MM.1S (cell line): ENCODE results near the gene LIN28B.

Source experiments
- DNase-seq: peaks from one replicate; pipeline ENCODE4 v3.0.0-alpha.2; 2015
- H2AFZ ChIP-seq: fragments of 300-600 bp; sonication (generic); 2 replicates; pipeline ENCODE4 v1.6.0; 2016; ENCODE audit warnings: antibody characterized with exemption, low read length
- H3F3A ChIP-seq: fragments of 300-600 bp; sonication (generic); 2 replicates; pipeline ENCODE4 v1.6.1; 2016; ENCODE audit warnings: mild to moderate bottlenecking, antibody characterized with exemption, low read length, moderate library complexity, mixed read lengths; ENCODE audit not compliant: insufficient read depth
- H3K27ac ChIP-seq: fragments of 300-600 bp; sonication (generic); 2 replicates; pipeline ENCODE4 v1.5.1; 2016; ENCODE audit warnings: mild to moderate bottlenecking, low read length
- H3K27me3 ChIP-seq: fragments of 300-600 bp; sonication (generic); replicated peaks from 2 replicates; pipeline ENCODE4 v1.6.0; 2016; ENCODE audit warnings: low read length; ENCODE audit not compliant: insufficient read depth
- H3K36me3 ChIP-seq: fragments of 300-600 bp; sonication (generic); replicated peaks from 2 replicates; pipeline ENCODE4 v1.6.1; 2016; ENCODE audit warnings: mild to moderate bottlenecking, low read length, mixed read lengths; ENCODE audit not compliant: insufficient read depth
- H3K4me1 ChIP-seq: fragments of 300-600 bp; sonication (generic); 2 replicates; pipeline ENCODE4 v1.6.1; 2016; ENCODE audit warnings: low read length, mixed read lengths
- H3K4me2 ChIP-seq: fragments of 300-600 bp; sonication (generic); 2 replicates; pipeline ENCODE4 v1.6.0; 2016; ENCODE audit warnings: low read depth, low read length
- H3K4me3 ChIP-seq: fragments of 300-600 bp; sonication (generic); 2 replicates; pipeline ENCODE4 v1.5.1; 2016; ENCODE audit warnings: low read length, mixed read lengths
- H3K79me2 ChIP-seq: fragments of 300-600 bp; sonication (generic); 2 replicates; pipeline ENCODE4 v1.6.1; 2016; ENCODE audit warnings: mixed run types, low read length, mixed read lengths
- H3K9ac ChIP-seq: fragments of 300-600 bp; sonication (generic); 2 replicates; pipeline ENCODE4 v1.6.1; 2016; ENCODE audit warnings: low read length, mixed read lengths
- H3K9me2 ChIP-seq: fragments of 300-600 bp; sonication (generic); replicated peaks from 2 replicates; pipeline ENCODE4 v1.6.1; 2016; ENCODE audit warnings: mild to moderate bottlenecking, low read length, mixed read lengths; ENCODE audit not compliant: insufficient read depth
- H3K9me3 ChIP-seq: fragments of 300-600 bp; sonication (generic); replicated peaks from 2 replicates; pipeline ENCODE4 v1.6.1; 2016; ENCODE audit warnings: mild to moderate bottlenecking, low read length, mixed read lengths; ENCODE audit not compliant: insufficient read depth
- H4K20me1 ChIP-seq: fragments of 300-600 bp; sonication (generic); 2 replicates; pipeline ENCODE4 v1.6.1; 2016; ENCODE audit warnings: mild to moderate bottlenecking, low read length, moderate library complexity, mixed read lengths; ENCODE audit not compliant: insufficient read depth
- EZH2 ChIP-seq: fragments of 300-600 bp; sonication (generic); optimal IDR thresholded peaks from 2 replicates; pipeline ENCODE3; 2017; ENCODE audit warnings: low read depth, mild to moderate bottlenecking, antibody characterized with exemption, low read length, mixed read lengths
- EZH2phosphoT487 ChIP-seq: fragments of 300-600 bp; sonication (generic); IDR thresholded peaks from 2 replicates; pipeline ENCODE4 v1.6.1; 2018; ENCODE audit warnings: antibody characterized with exemption, low read length
- TF ChIP-seq, protein P1 (sequence below): fragments of 300-600 bp; sonication (generic); IDR thresholded peaks from 2 replicates; pipeline ENCODE4 v1.5.1; 2016; ENCODE audit warnings: antibody characterized with exemption, low read length, mixed read lengths

LIN28B gene

DNA sequence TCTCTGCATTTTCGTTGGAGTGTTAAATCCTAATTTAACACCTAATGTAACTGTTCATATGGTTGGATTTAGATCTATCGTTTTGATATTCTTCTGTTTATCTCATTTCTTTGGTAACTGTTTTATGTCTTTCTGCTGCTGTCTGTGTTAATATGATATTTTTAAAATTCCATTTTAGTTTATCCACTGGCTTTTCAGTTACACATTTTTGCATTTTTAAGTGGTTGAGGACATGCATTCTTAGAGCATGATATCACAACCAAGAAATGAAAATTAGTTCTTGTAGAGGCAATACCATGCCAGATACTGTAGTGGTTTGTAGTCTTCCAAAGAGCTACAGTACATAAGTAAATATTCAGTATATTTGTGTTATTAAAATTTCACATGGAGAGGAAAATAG lies 58.6 kb downstream of the LIN28B start:
- H3K79me2 ChIP-seq, result no peaks in the 10 kb centered on the region
- no peaks in the 10 kb centered on the region for H3F3A ChIP-seq
- H3K36me3 ChIP-seq, result no peaks in the 10 kb centered on the region
- no peak overlapping the region for H3K27ac ChIP-seq
- H3K4me2 ChIP-seq, result no peak overlapping the region
- H3K9ac ChIP-seq, result no peak overlapping the region
- no peaks in the 10 kb centered on the region for H3K9me3 ChIP-seq
- H3K27me3 ChIP-seq, result no peaks in the 10 kb centered on the region
- no peaks in the 10 kb centered on the region for H4K20me1 ChIP-seq
- TF ChIP-seq, protein P1, sequence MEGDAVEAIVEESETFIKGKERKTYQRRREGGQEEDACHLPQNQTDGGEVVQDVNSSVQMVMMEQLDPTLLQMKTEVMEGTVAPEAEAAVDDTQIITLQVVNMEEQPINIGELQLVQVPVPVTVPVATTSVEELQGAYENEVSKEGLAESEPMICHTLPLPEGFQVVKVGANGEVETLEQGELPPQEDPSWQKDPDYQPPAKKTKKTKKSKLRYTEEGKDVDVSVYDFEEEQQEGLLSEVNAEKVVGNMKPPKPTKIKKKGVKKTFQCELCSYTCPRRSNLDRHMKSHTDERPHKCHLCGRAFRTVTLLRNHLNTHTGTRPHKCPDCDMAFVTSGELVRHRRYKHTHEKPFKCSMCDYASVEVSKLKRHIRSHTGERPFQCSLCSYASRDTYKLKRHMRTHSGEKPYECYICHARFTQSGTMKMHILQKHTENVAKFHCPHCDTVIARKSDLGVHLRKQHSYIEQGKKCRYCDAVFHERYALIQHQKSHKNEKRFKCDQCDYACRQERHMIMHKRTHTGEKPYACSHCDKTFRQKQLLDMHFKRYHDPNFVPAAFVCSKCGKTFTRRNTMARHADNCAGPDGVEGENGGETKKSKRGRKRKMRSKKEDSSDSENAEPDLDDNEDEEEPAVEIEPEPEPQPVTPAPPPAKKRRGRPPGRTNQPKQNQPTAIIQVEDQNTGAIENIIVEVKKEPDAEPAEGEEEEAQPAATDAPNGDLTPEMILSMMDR, result no peak
- TF ChIP-seq EZH2 (no peak), EZH2phosphoT487 (no peak)
- DNase-seq, result no peak
- H3K4me3 ChIP-seq, result no peak overlapping the region
- H3K4me1 ChIP-seq, result no peaks in the 10 kb centered on the region
- no peaks in the 10 kb centered on the region for H3K9me2 ChIP-seq
- H2AFZ ChIP-seq, result no peak overlapping the region

DNA sequence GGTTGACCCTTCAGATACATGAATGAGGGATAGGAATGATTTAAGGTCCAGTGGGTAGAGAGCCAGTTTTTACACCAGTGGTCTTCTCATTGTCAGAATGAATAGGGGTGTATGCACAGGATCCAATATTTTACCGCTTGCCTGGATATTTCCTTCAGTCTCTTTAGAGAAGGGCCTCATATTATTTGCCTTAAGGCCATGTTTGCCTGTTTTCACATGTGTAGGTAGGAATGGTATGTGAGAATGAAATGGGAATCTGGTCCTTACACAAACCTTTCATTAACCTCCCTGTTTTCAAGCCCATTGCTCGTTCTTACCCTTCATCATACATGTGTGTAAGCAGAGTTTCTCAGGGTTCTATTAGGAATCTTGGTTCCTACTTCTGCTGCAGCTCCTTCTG lies 62.4 kb downstream of the LIN28B start:
- Histone ChIP-seq H3K4me3 (no peak overlapping the region), H3K9me2 (no peaks in the 10 kb centered on the region), H3K27me3 (no peaks in the 10 kb centered on the region), H3K4me2 (no peak overlapping the region), H3K4me1 (no peaks in the 10 kb centered on the region), H2AFZ (no peak overlapping the region), H3K36me3 (no peaks in the 10 kb centered on the region), H3K27ac (no peak overlapping the region), H3K9me3 (no peaks in the 10 kb centered on the region), H3K9ac (no peak overlapping the region), H3F3A (no peaks in the 10 kb centered on the region), H3K79me2 (no peaks in the 10 kb centered on the region), H4K20me1 (no peaks in the 10 kb centered on the region)
- no peak for DNase-seq
- TF ChIP-seq EZH2phosphoT487 (no peak), EZH2 (no peak)
- TF ChIP-seq, protein P1, result no peak

DNA sequence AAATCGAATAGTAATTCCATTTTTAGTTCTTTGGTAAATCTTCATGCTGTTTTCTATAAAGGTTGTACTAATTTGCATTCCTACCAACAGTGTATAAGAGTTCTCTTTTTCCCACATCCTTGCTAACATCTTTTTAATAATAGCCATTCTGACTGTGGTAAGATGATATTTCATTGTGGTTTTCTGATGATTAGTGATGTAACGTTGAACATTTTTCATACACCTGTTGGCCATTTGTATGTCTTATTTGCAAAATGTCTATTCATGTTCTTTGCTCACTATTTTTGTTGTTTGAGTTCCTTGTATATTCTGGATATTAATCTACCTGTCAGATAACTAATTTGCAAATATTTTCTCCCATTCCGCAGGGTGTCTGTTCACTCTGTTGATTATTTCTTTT lies 64.5 kb downstream of the LIN28B start:
- Histone ChIP-seq H3K4me2 (no peak overlapping the region), H3K27me3 (no peaks in the 10 kb centered on the region), H2AFZ (no peak overlapping the region), H3K4me1 (no peaks in the 10 kb centered on the region), H3K79me2 (no peaks in the 10 kb centered on the region), H4K20me1 (no peaks in the 10 kb centered on the region), H3K9me2 (no peaks in the 10 kb centered on the region), H3K36me3 (no peaks in the 10 kb centered on the region), H3K9me3 (no peaks in the 10 kb centered on the region), H3K27ac (no peak overlapping the region), H3K4me3 (no peak overlapping the region), H3F3A (no peaks in the 10 kb centered on the region), H3K9ac (no peak overlapping the region)
- DNase-seq, result no peak
- TF ChIP-seq EZH2phosphoT487 (no peak), EZH2 (no peak)
- TF ChIP-seq, protein P1, result no peak
